Gastroesophageal sphincter (tissue), 3 donors: ENCODE data around the gene ADD1.

ENCODE experiments used
- CTCF ChIP-seq, 4 experiments: fragments of 200-600 bp in 2 of 4; fragments of 450-650 bp in 2 of 4; sonication (generic) in 1 of 4; IDR thresholded peaks; one replicate each; pipeline ENCODE4 v1.5.1; 2017 to 2019; ENCODE audit warnings: antibody characterized with exemption in 4 of 4, mild to moderate bottlenecking in 2 of 4, moderate library complexity in 2 of 4
- POLR2A ChIP-seq, 2 donors: fragments of 450-650 bp; IDR thresholded peaks; one replicate each; pipeline ENCODE4 v1.6.1; 2017; ENCODE audit warnings: antibody characterized with exemption in 2 of 2, mild to moderate bottlenecking in 2 of 2, moderate library complexity in 1 of 2

- TF ChIP-seq CTCF (IDR thresholded peaks at IDR 0.05) (no peak), POLR2A (IDR thresholded peaks at IDR 0.05) (peak in 1 of 2 donors; percentile 19)
Measured at GRCh38 chr4:2800691-2801596, 42.7 kb upstream of the ADD1 start.
